Osteoblast (primary cell): ENCODE measurements around the gene GAPVD1. TPM values are rescaled to one million over a fixed set of nuclear protein-coding genes. Genes with fewer than 3 reads are reported as not detected.
A peak's percentile ranks its signal among the peaks of the same experiment; 100 is the strongest.
"Not testable (repeated sequence)": the region's sequence is repeated elsewhere in the genome, so short reads cannot be mapped to it uniquely, and the experiment has no call there.

Source experiments
- DNase-seq: peaks from one replicate; pipeline ENCODE4 v3.0.0; 2011; ENCODE audit warnings: low spot score, mixed read lengths; ENCODE audit not compliant: insufficient read length; ENCODE audit errors: missing footprints
- H2AFZ ChIP-seq: 2 replicates; pipeline ENCODE4 v1.6.0; 2011; ENCODE audit warnings: mild to moderate bottlenecking, low read length
- H3K27ac ChIP-seq: 2 replicates; pipeline ENCODE4 v1.5.1; 2011; ENCODE audit warnings: mild to moderate bottlenecking, low read depth, low read length, moderate library complexity
- H3K27me3 ChIP-seq: 2 replicates; pipeline ENCODE4 v1.6.0; 2012; ENCODE audit warnings: mild to moderate bottlenecking, control low read depth, inconsistent platforms, low read length, moderate library complexity; ENCODE audit not compliant: insufficient read depth
- H3K36me3 ChIP-seq: 2 replicates; pipeline ENCODE4 v1.5.1; 2011; ENCODE audit warnings: mild to moderate bottlenecking, low read length, control low read depth, moderate library complexity; ENCODE audit not compliant: insufficient read depth
- H3K4me1 ChIP-seq: 2 replicates; pipeline ENCODE4 v1.5.1; 2011; ENCODE audit warnings: mild to moderate bottlenecking, low read length, control low read depth, moderate library complexity; ENCODE audit not compliant: insufficient read depth
- H3K4me2 ChIP-seq: 2 replicates; pipeline ENCODE4 v1.6.0; 2011; ENCODE audit warnings: mild to moderate bottlenecking, low read length; ENCODE audit not compliant: insufficient read depth
- H3K4me3 ChIP-seq: fragments of 200-600 bp; sonication (generic); 3 replicates; pipeline ENCODE4 v1.5.1; 2012; ENCODE audit warnings: mild to moderate bottlenecking, low read length, inconsistent platforms; ENCODE audit not compliant: insufficient read depth
- H3K79me2 ChIP-seq: 2 replicates; pipeline ENCODE4 v1.6.0; 2012; ENCODE audit warnings: mild to moderate bottlenecking, low read length, control low read depth, inconsistent platforms; ENCODE audit not compliant: insufficient read depth
- H3K9me3 ChIP-seq: 2 replicates; pipeline ENCODE4 v1.5.1; 2011; ENCODE audit warnings: low read depth, low read length, control low read depth
- H4K20me1 ChIP-seq: 2 replicates; pipeline ENCODE4 v1.6.0; 2012; ENCODE audit warnings: mild to moderate bottlenecking, low read length, control low read depth; ENCODE audit not compliant: insufficient read depth
- CTCF ChIP-seq: IDR thresholded peaks from 2 replicates; pipeline ENCODE4 v1.5.1; 2011; ENCODE audit warnings: mild to moderate bottlenecking, low read depth, low read length, moderate library complexity; ENCODE audit errors: extremely low read depth
- total RNA-seq: library from RNA; depleted of rRNA; stranded (reverse); fragments of >200 nt; gene quantifications from 2 replicates; pipeline ENCODE4 v1.2.3, GENCODE V29; 2012

The GAPVD1 gene
- total RNA-seq, 1 donor, result 80.3 TPM

GRCh38 chr9:125258160-125258785, 3.4 kb upstream of the GAPVD1 start:
- Histone ChIP-seq H3K27me3 (no peaks in the 10 kb centered on the region), H3K4me1 (peaks cover 5% of the 10 kb centered on the region), H3K27ac (no peak overlapping the region), H3K9me3 (no peaks in the 10 kb centered on the region), H3K4me3 (no peak overlapping the region), H3K36me3 (no peaks in the 10 kb centered on the region), H2AFZ (no peak overlapping the region), H3K79me2 (peaks cover 17% of the 10 kb centered on the region), H4K20me1 (peaks cover 15% of the 10 kb centered on the region), H3K4me2 (no peak overlapping the region)
- no peak for DNase-seq
- no peak for TF ChIP-seq CTCF

GRCh38 chr9:125258832-125259534, 2.6 kb upstream of the GAPVD1 start:
- H3K4me1 ChIP-seq, result peaks cover 5% of the 10 kb centered on the region
- no peak overlapping the region for H3K4me2 ChIP-seq
- H4K20me1 ChIP-seq, result peaks cover 15% of the 10 kb centered on the region
- no peaks in the 10 kb centered on the region for H3K9me3 ChIP-seq
- H3K79me2 ChIP-seq, result peaks cover 24% of the 10 kb centered on the region
- H3K36me3 ChIP-seq, result peaks cover under 1% of the 10 kb centered on the region
- H3K4me3 ChIP-seq, result no peak overlapping the region
- no peak overlapping the region for H2AFZ ChIP-seq
- no peaks in the 10 kb centered on the region for H3K27me3 ChIP-seq
- TF ChIP-seq CTCF, result no peak
- H3K27ac ChIP-seq, result no peak overlapping the region
- no peak for DNase-seq

GRCh38 chr9:125260561-125260960, 1.1 kb upstream of the GAPVD1 start:
- Histone ChIP-seq H3K4me1 (peaks cover 5% of the 10 kb centered on the region), H3K27me3 (no peaks in the 10 kb centered on the region), H3K4me3 (no peak overlapping the region), H3K27ac (no peak overlapping the region), H3K9me3 (no peaks in the 10 kb centered on the region), H3K79me2 (peaks cover 39% of the 10 kb centered on the region), H4K20me1 (peaks cover 17% of the 10 kb centered on the region), H2AFZ (no peak overlapping the region), H3K4me2 (no peak overlapping the region), H3K36me3 (peaks cover 7% of the 10 kb centered on the region)
- DNase-seq, result peak; percentile 87
- no peak for TF ChIP-seq CTCF

GRCh38 chr9:125262294-125262991, 817 bp downstream of the GAPVD1 start:
- DNase-seq, result peak; percentile 54
- H2AFZ ChIP-seq, result peak overlapping the region; percentile 90
- no peaks in the 10 kb centered on the region for H3K27me3 ChIP-seq
- no peak for TF ChIP-seq CTCF
- peak overlapping the region; percentile 34 for H3K27ac ChIP-seq
- H3K9me3 ChIP-seq, result no peaks in the 10 kb centered on the region
- peak overlapping the region; percentile 100 for H3K4me3 ChIP-seq
- peaks cover 55% of the 10 kb centered on the region for H3K79me2 ChIP-seq
- H3K4me2 ChIP-seq, result peak overlapping the region; percentile 94
- peaks cover 14% of the 10 kb centered on the region for H3K36me3 ChIP-seq
- H3K4me1 ChIP-seq, result peaks cover 5% of the 10 kb centered on the region
- peaks cover 17% of the 10 kb centered on the region for H4K20me1 ChIP-seq

GRCh38 chr9:125264068-125264467, 2.4 kb downstream of the GAPVD1 start:
- not testable (repeated sequence) for H3K4me2 ChIP-seq, H3K4me3 ChIP-seq, DNase-seq, H3K27ac ChIP-seq, H3K27me3 ChIP-seq, H3K4me1 ChIP-seq, H3K9me3 ChIP-seq, H2AFZ ChIP-seq
- Histone ChIP-seq H4K20me1 (peaks cover 19% of the 10 kb centered on the region), H3K36me3 (peaks cover 14% of the 10 kb centered on the region), H3K79me2 (peaks cover 70% of the 10 kb centered on the region)
